ENCODE measurements around the gene ZIC4. TPM values are rescaled to one million over a fixed set of nuclear protein-coding genes. Genes with fewer than 3 reads are reported as not detected.

Gene ZIC4
- total and polyA plus RNA-seq, 3 experiments from 2014 or later: not detected

DNA sequence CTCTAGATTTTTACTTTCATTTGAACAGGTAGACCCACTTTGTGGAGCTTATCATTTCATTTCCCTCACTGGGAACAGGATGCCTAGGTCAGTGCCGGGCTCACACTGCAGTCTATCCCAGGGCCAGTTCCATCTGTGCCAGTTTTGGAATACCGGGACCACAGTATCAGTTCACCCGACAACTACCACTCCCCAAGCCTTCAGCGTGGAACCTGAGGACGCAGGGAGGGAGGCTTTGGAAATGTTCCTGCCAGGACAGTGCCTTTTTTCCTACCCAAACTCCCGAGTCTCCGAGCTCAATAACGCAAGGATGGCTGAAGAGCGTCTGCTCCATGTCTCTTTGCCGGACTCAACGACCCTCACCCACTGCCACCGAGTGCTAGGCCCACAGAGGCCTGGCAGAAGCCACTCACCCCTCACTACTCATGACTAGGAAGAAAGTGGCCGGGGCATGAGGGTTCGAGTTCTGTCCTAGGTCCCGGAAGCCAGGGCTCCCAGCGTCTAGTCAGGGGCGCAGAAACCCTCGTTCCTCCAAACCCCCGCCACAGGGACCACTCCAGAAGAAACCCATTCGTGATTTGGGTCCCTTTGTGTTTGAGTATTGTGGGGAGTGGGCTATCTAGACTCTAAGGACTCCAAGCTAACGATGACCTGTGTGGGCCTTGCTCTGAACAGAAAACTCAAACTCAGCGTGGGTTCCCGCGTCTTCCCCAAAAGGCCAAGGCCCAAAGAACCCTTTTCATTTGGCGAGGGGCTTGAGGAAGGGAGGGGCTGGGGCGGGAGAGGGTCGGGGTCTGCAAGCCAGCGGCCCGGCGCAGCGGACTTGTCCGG, 14.2 kb upstream of the ZIC4 start:
- Histone ChIP-seq H3K9me3 (ENCODE audit: low read length) (no peaks in the 10 kb centered on the region), H3K27ac (ENCODE audit: low read depth, low read length) (no peak overlapping the region), H3K4me1 (ENCODE audit: insufficient read depth, low read length) (no peaks in the 10 kb centered on the region), H3K36me3 (ENCODE audit: insufficient read depth, low read length) (no peaks in the 10 kb centered on the region), H3K27me3 (ENCODE audit: insufficient read depth, low read length, poor library complexity, severe bottlenecking) (peaks cover 48% of the 10 kb centered on the region), H3K4me3 (ENCODE audit: low read length) (no peak overlapping the region)
- Mint-ChIP-seq H3K36me3 (peaks cover 0 to 6% (median 0%) of the 10 kb centered on the region in 3 donors), H3K9me3 (peaks cover 4 to 45% (median 20%) of the 10 kb centered on the region in 5 donors), H3K4me1 (peaks cover 0 to 5% (median 0%) of the 10 kb centered on the region in 3 donors), H3K27me3 (peaks cover 63 to 89% of the 10 kb centered on the region in 2 donors), H3K27ac (no peak overlapping the region), H3K4me3 (no peak overlapping the region)
- ChIA-PET CTCF (interaction anchor here (0.9 kb wide), 1 partner anchor 63 kb away, joined by 3 read pairs; no protein-coding TSS in a partner anchor), POLR2A (no interaction called here)
- no peak for DNase-seq

DNA sequence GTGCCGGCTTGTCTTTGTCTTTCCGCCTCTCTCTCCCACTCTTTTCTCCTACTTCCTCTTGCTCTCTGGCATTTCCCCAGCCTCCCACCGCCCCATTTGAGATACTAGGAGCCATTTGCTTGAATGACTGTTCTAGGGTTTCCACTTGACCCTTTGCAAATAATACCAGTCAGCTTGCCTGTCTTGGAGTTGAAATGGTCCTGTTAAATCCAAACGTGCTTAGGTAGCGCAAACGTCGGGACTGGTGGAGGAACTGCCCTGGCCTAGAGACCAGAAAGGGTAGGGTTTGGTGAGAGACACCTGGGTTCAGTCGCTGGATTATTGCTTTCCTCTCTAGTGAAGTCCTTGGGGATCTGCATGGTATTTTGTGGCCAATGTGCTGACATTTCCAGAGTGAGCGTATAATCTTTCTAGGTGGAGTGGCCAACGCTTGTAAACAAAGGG, 13.5 kb upstream of the ZIC4 start:
- CTCF ChIA-PET: interaction anchor here (0.9 kb wide), 1 partner anchor 64 kb away, joined by 3 read pairs; no protein-coding TSS in a partner anchor
- H3K27me3 ChIP-seq (ENCODE audit: insufficient read depth, low read length, poor library complexity, severe bottlenecking): peaks cover 49% of the 10 kb centered on the region
- Mint-ChIP-seq H3K27me3 (peaks cover 60 to 88% of the 10 kb centered on the region in 2 donors), H3K4me1 (peaks cover 0 to 5% (median 0%) of the 10 kb centered on the region in 3 donors), H3K27ac (no peak overlapping the region), H3K36me3 (peaks cover 0 to 6% (median 0%) of the 10 kb centered on the region in 3 donors), H3K9me3 (peaks cover 4 to 52% (median 20%) of the 10 kb centered on the region in 5 donors), H3K4me3 (no peak overlapping the region)
- no peak for DNase-seq
- no peaks in the 10 kb centered on the region for H3K9me3 ChIP-seq (ENCODE audit: low read length)
- POLR2A ChIA-PET: no interaction called here
- no peak overlapping the region for H3K27ac ChIP-seq (ENCODE audit: low read depth, low read length)
- H3K4me1 ChIP-seq (ENCODE audit: insufficient read depth, low read length): no peaks in the 10 kb centered on the region
- no peak overlapping the region for H3K4me3 ChIP-seq (ENCODE audit: low read length)
- H3K36me3 ChIP-seq (ENCODE audit: insufficient read depth, low read length): no peaks in the 10 kb centered on the region

DNA sequence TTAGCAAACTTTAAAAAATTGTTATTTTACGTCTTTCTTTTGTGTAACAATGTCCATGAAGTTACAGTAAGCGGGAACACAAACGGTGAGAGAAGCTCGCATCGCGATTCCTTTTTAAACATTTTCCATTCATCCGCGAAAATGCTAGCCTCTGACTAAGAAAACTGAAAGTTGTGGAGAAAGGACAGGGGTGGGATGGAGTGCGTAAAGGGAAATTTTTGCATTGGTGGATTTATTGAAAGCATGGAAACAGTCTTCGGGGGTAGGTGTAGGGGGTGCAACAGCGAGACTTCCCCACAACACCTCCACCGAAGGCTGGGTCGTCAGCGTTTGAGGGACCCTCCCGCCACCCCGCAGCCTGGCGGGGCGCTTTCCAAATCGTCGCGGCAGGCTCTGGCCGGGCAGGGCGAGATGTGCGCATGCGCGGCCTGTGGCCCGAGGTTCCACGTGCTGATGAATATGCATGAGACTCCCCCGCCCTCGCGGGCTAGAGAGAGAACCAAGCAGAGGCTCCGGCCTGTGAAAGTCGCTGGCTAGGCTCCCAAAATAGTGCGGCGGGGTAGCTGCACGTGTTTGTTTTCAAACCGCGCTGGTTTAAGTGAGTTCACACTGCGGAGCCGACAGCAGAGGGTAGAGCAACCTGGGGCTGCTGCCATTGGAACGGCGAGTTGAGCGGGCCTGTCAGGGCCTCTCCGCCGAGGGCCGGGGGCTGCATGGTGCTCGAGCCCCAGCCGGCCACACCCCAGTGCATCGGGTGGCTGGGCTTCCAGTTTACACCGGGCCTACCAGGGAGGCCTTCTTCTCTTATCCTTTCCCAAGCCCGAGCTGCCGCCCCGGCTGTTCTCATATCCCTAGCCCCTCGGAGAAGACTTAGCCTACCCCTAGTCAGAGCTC, 12.7 kb upstream of the ZIC4 start:
- no peak for DNase-seq
- Histone ChIP-seq H3K27me3 (ENCODE audit: insufficient read depth, low read length, poor library complexity, severe bottlenecking) (peaks cover 56% of the 10 kb centered on the region), H3K36me3 (ENCODE audit: insufficient read depth, low read length) (no peaks in the 10 kb centered on the region), H3K27ac (ENCODE audit: low read depth, low read length) (no peak overlapping the region), H3K4me3 (ENCODE audit: low read length) (no peak overlapping the region), H3K4me1 (ENCODE audit: insufficient read depth, low read length) (no peaks in the 10 kb centered on the region), H3K9me3 (ENCODE audit: low read length) (no peaks in the 10 kb centered on the region)
- ChIA-PET POLR2A (no interaction called here), CTCF (interaction anchor here (0.9 kb wide), 1 partner anchor 65 kb away, joined by 3 read pairs; no protein-coding TSS in a partner anchor)
- Mint-ChIP-seq H3K36me3 (peaks cover 0 to 6% (median 0%) of the 10 kb centered on the region in 3 donors), H3K27ac (no peak overlapping the region), H3K27me3 (peaks cover 66 to 93% of the 10 kb centered on the region in 2 donors), H3K9me3 (peaks cover 4 to 57% (median 20%) of the 10 kb centered on the region in 5 donors), H3K4me3 (no peak overlapping the region), H3K4me1 (peaks cover 3 to 10% (median 6%) of the 10 kb centered on the region in 3 donors)

DNA sequence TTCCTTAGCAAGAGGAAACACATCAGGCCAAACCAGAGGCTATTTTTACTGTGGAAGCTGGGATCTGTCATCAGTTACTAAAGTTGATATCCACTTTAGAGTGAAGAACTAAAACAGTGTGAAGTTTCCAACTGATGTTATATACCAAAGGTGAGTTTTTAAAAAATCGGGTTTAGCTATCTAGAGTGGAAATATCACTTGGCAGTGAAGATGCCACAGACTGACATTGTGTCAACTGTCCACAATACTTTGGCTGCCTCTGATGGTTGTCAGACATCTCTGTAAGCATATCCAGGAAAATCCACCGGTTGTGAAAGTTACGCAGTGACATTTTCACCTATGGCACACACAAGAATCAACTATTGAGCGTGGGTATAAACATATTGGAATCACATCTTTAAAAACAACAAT, 12.0 kb upstream of the ZIC4 start:
- H3K36me3 ChIP-seq (ENCODE audit: insufficient read depth, low read length): no peaks in the 10 kb centered on the region
- Mint-ChIP-seq H3K27ac (no peak overlapping the region), H3K27me3 (peaks cover 64 to 92% of the 10 kb centered on the region in 2 donors), H3K4me3 (no peak overlapping the region), H3K9me3 (peaks cover 4 to 53% (median 20%) of the 10 kb centered on the region in 5 donors), H3K4me1 (peaks cover 7 to 15% (median 10%) of the 10 kb centered on the region in 3 donors), H3K36me3 (peaks cover 0 to 8% (median 0%) of the 10 kb centered on the region in 3 donors)
- no peaks in the 10 kb centered on the region for H3K9me3 ChIP-seq (ENCODE audit: low read length)
- H3K27ac ChIP-seq (ENCODE audit: low read depth, low read length): no peak overlapping the region
- DNase-seq: no peak
- no peaks in the 10 kb centered on the region for H3K4me1 ChIP-seq (ENCODE audit: insufficient read depth, low read length)
- peaks cover 51% of the 10 kb centered on the region for H3K27me3 ChIP-seq (ENCODE audit: insufficient read depth, low read length, poor library complexity, severe bottlenecking)
- POLR2A ChIA-PET: no interaction called here
- no peak overlapping the region for H3K4me3 ChIP-seq (ENCODE audit: low read length)
- CTCF ChIA-PET: no interaction called here

DNA sequence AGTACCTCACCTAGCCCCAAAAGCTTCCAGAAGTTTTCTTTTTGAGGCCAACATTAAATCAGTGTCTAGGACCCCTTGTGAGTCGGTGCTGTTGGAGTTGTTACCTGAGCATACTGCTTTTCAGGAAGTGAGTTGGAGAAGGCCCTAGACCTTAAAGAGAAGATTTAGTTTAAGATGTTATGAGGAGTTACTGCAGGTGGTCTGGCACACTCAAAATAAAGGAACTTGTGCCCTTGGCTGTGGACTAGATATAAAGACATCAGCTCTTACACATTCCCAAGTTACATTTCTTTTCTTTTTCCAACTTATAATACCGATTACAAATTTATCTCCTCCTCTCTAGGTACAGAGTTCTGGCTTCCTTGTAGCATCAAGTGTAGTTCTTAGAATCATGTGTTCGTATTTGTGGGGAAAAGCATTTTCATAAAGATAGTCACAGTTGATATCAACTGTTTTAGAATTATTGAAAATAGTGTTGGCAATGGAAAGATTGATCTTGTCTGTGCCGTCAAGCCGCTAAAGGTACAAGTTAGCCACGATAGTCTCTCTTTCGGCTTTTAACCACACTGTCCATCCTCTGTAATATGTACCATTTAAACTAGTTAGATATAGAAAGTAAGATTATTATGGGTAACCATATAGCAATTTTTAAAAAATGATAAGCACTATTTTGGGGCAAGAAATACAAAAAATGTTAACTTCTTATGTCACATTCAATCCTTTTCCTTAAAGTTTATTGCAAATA, 11.4 kb upstream of the ZIC4 start:
- POLR2A ChIA-PET: no interaction called here
- Mint-ChIP-seq H3K27ac (no peak overlapping the region), H3K4me3 (no peak overlapping the region), H3K4me1 (peaks cover 9 to 20% (median 14%) of the 10 kb centered on the region in 3 donors), H3K36me3 (peaks cover 0 to 10% (median 0%) of the 10 kb centered on the region in 3 donors), H3K27me3 (peaks cover 62 to 90% of the 10 kb centered on the region in 2 donors), H3K9me3 (peaks cover 4 to 49% (median 21%) of the 10 kb centered on the region in 5 donors)
- Histone ChIP-seq H3K36me3 (ENCODE audit: insufficient read depth, low read length) (no peaks in the 10 kb centered on the region), H3K27me3 (ENCODE audit: insufficient read depth, low read length, poor library complexity, severe bottlenecking) (peaks cover 48% of the 10 kb centered on the region), H3K9me3 (ENCODE audit: low read length) (no peaks in the 10 kb centered on the region), H3K27ac (ENCODE audit: low read depth, low read length) (no peak overlapping the region), H3K4me3 (ENCODE audit: low read length) (no peak overlapping the region), H3K4me1 (ENCODE audit: insufficient read depth, low read length) (no peaks in the 10 kb centered on the region)
- CTCF ChIA-PET: no interaction called here
- DNase-seq: no peak

DNA sequence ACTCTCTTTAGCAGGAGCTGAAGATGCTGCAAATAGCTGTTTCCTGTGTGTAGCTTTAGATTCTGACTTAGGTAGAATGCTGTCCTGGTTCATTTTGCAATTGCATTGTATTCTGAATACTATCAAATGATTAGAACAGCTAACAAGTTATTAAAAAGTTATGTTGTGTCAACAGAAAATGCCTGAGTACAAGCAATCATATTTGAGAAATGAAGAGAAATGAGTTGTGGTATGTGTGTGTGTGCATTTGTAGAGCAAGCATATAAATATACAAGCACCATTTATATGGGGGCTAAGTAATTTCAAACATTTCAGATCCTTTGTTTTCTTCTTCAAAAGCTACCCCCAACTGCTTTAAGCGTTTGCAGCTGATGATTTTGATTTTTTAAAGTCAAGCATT, 10.6 kb upstream of the ZIC4 start:
- Histone ChIP-seq H3K4me1 (ENCODE audit: insufficient read depth, low read length) (no peaks in the 10 kb centered on the region), H3K27me3 (ENCODE audit: insufficient read depth, low read length, poor library complexity, severe bottlenecking) (peaks cover 52% of the 10 kb centered on the region), H3K9me3 (ENCODE audit: low read length) (no peaks in the 10 kb centered on the region), H3K27ac (ENCODE audit: low read depth, low read length) (no peak overlapping the region), H3K36me3 (ENCODE audit: insufficient read depth, low read length) (no peaks in the 10 kb centered on the region), H3K4me3 (ENCODE audit: low read length) (no peak overlapping the region)
- CTCF ChIA-PET: no interaction called here
- no peak overlapping the region for H3K4me3 Mint-ChIP-seq
- H3K9me3 Mint-ChIP-seq: peaks cover 4 to 41% (median 17%) of the 10 kb centered on the region in 5 donors
- peaks cover 11 to 24% (median 14%) of the 10 kb centered on the region in 3 donors for H3K4me1 Mint-ChIP-seq
- H3K36me3 Mint-ChIP-seq: peaks cover 0 to 10% (median 0%) of the 10 kb centered on the region in 3 donors
- POLR2A ChIA-PET: no interaction called here
- DNase-seq: no peak
- H3K27ac Mint-ChIP-seq: no peak overlapping the region
- peaks cover 60 to 87% of the 10 kb centered on the region in 2 donors for H3K27me3 Mint-ChIP-seq

DNA sequence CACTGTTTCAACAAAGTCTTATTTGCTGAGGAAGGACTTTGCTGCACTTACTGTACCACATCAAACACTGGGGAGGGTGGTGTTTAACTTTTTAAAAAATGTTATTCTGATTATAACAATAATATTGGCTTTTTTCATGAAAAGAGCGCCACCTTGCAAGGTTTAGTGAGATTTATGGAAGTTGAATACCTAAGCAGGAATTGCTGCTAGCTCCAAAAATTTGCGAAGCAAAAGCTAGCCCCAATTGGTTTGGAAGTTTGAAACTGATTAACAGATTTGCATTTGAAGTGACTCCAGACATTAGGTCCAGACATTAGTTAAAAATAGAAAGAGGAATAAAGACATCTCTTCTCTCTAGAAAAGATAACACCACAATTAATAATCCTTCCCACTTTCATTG, 9.5 kb upstream of the ZIC4 start:
- CTCF ChIA-PET: no interaction called here
- H3K27me3 ChIP-seq (ENCODE audit: insufficient read depth, low read length, poor library complexity, severe bottlenecking): peaks cover 54% of the 10 kb centered on the region
- no peaks in the 10 kb centered on the region for H3K9me3 ChIP-seq (ENCODE audit: low read length)
- POLR2A ChIA-PET: no interaction called here
- Mint-ChIP-seq H3K36me3 (peaks cover 0 to 15% (median 0%) of the 10 kb centered on the region in 3 donors), H3K27me3 (peaks cover 62 to 89% of the 10 kb centered on the region in 2 donors), H3K4me1 (peaks cover 20 to 33% (median 24%) of the 10 kb centered on the region in 3 donors), H3K27ac (no peak overlapping the region), H3K4me3 (no peak overlapping the region), H3K9me3 (peaks cover 4 to 42% (median 19%) of the 10 kb centered on the region in 5 donors)
- H3K27ac ChIP-seq (ENCODE audit: low read depth, low read length): no peak overlapping the region
- no peaks in the 10 kb centered on the region for H3K36me3 ChIP-seq (ENCODE audit: insufficient read depth, low read length)
- no peak overlapping the region for H3K4me3 ChIP-seq (ENCODE audit: low read length)
- no peak for DNase-seq
- no peaks in the 10 kb centered on the region for H3K4me1 ChIP-seq (ENCODE audit: insufficient read depth, low read length)
